Hypothalamus (tissue), 51 donors: ENCODE results near the gene RAD51B.

Experiments used
- DNase-seq, 51 donors: peaks; one replicate each; lab custom pipeline; 2025; lab: John Stamatoyannopoulos, UW

Gene RAD51B

GRCh38 chr14:68306934-68307789, 487.6 kb downstream of the RAD51B start:
- DNase-seq, result no peak

DNA sequence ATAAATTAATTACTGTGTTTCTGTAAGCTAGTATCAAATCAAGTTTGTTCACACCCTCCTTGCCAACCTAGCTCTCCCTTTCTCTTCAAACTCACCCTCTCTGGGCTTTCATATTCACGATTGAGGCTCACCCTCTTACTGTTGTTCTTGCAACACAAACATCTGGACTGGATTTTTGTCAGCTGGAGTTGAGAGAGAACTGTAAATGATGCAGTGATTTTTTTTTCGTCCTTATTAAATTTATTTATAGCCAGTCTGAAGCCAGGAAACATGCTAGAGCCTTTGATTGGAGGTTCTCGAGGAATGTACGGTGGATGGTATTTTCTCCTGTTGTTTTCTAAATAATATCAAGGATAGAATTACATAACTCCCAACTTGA, 488.2 kb downstream of the RAD51B start:
- no peak for DNase-seq

DNA sequence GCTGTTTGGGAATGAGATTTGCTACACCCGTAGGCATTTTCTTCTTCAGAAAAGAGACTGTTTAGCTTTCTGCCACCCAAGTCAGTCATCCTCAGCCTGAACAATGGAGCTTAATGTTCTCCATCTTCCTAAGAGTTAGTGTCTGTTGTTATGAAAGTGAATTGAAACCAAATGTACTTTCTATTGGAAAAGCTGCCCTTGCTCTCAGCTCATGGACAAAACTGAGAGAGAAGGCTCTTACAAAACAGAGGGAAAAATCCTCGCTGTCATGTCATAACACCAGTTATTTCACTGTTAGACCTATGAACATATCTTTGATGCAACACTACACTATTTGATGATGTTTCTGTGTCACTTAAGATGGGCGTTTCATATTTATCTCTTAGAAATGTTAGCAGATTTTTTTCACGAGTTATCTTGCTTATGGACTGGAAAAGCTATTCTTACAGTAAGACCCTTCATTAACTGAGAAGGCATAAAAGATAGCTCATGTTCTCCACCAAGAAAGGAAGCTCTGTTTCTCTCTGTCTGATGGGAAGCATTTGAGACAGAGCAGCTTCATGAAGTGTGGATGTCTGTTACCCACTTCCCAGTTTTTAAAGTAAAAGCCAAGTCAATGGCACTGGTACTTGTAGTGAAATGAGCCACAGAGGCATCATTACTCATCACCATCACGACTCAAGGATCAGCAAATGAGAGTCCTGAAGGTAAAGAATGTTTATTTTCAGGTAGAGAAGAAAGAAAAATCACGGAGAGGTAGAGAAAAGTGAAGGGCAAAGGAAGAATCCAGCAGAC, 489.3 kb downstream of the RAD51B start:
- peak in 1 of 51 donors; percentile 29 for DNase-seq

DNA sequence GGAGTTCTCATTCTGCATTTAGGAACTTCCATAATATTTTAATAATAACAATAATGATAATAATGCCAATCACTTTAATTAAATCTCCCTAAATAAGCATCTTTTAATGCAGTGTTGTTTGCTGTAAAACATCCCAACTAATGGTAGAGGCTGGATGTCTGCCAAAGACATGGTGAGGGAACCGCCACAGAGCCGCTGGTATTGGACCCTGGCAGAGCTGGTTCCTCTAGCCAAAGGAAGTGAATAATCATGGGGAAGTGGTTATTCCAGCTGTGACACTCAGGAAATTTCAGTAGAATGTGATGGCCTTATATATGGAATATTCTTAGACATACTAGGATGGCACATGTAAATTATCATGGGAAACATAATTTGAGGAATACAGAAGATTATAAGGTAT, 490.0 kb downstream of the RAD51B start:
- peak in 2 of 51 donors; percentile 13 to 14 for DNase-seq

DNA sequence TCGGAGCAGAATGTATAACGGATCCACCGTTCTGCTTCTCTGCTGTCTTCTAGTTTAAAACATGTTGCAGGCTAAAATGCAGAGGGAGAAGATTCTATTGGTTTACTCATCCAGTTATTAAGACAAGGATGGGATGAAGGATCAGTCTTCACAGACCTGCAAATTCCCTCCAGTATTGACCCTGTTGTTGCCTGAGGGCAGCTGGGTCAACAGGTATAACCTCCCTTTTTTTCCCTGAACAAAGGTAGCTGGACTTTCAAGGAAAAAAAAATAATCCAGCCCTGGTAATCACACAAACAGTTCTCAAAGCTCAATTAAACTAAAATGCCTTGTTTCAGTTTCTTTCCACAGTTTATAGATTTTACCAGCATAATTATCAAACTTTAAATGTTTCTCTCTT, 492.7 kb downstream of the RAD51B start:
- DNase-seq, result no peak

DNA sequence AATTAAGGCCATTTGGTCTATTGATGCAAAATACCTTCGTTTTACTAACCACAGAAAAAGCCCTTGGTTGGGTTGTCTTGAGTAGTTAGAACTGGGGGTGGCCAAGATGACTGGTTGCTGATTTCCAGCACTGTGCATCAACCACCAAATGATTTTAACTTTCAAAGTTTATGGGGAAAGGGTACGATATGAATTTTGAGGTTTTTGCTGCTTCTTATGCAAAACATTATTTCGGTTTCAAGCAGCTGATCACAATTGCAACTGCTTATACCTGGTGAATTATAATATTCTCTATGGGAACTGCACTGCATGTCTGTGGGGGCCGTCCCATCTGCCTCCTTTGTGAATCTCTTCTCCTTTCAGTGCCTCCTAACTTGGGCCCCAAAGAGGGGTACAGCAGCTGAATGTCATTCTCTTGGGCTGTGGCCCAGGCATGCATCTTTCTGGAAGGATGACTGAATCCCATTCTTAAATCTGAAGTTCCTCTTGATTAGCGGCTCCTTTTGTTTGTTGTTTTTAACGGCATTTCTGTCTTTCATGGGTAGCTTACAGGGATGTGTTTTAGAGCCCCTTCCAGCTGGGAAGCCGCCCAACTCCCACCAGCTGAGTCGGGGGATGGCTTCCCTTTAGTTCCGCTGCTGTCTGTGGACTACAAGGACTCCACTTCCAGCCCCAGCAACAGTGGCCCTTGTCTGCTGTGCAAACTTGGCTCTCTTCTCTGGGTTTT, 493.5 kb downstream of the RAD51B start:
- DNase-seq, result peak in 19 of 51 donors; percentile 9 to 41 (median 15)

GRCh38 chr14:68314642-68315041, 495.1 kb downstream of the RAD51B start:
- no peak for DNase-seq

- DNase-seq, result no peak
Observed at GRCh38 chr14:68315081-68315480, 495.5 kb downstream of the RAD51B start.

GRCh38 chr14:68316078-68316868, 496.7 kb downstream of the RAD51B start:
- no peak for DNase-seq

DNA sequence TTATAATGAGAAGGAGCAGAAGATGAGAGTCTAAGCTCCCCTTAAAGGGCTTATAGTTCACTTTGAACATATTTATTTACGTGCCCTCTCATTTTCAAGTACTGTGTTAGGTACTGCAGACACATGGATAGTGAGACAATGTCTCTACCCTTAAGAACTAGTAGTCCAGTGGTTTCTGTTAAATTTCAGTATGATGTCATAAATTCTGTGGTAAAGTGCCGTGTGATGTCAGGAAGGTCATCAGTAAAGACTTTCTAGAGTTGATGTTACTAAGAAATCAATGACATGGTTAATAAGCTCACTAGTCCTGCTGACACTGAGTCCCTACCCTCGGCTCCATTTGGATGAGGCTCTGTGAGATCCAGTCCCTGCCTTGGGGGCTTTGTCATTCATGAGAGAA, 497.7 kb downstream of the RAD51B start:
- no peak for DNase-seq

DNA sequence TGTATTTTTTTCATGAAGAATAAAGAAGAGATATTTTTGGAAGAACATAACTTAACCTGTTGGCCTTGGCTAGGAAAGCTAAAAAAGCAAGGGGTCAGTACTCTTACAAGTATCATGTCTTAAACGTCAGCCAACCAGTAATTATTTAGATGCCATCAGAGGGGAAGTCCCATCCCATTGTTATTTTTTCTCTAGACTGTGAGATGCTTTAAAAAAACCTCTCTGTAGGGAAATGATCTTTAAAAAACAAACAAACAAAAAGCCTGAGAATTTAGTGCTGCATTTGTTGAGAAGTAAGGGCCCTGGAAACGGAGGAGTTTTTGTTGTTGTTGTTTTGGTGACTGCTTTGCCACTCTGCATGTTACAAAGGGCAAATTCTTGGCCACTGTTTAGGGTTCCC, 499.2 kb downstream of the RAD51B start:
- no peak for DNase-seq

DNA sequence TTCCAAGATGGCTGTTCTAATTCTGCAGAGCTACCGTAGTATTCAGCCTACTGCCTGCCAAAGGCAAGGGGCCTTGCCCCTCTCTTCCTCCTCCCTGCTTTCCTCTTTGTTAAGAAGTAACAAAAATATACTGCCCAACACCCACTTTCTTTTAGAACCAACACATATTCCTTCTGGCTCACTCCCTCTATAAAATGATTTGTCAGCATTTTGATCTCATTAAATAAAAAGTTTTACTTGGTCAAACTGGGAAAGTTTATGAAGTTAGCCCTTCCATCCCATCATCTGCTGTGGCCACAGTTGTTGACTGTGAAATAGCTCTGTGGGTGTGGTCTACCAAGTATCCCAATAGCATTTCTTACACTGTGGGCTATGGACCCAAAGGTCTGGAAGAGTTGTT, 500.9 kb downstream of the RAD51B start:
- DNase-seq, result no peak

DNA sequence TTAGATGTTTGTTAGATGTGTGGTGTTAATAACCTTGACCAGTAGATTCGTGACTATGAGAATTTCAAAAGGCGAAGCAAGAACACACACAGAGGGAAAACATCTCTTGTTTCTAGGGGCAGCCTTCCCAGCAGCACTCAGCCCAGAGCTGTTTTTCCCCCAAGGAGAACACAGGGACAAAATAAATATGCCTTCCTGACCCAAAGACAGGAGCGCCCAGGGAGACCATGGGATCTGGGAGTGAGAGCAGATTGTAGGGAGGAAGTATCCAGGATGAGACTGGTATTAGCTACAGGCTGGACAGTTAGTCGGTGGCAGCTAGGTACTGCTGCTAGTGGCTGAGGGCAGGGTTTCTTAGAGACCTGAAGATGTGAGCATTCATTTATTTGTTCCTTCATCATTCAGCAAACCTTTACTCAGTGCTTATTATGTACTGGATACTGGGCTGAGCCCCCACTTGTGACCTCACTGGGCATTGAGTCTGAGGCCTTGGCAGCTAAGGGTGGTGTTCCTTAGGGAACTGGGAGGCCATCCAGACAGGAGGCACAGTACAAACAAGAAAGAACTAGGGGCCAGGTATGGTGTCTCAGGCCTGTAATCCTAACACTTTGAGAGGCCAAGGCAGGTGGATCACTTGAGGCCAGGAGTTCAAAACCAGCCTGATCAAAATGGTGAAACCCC, 503.5 kb downstream of the RAD51B start:
- peak in 16 of 51 donors; percentile 11 to 70 (median 40) for DNase-seq

DNA sequence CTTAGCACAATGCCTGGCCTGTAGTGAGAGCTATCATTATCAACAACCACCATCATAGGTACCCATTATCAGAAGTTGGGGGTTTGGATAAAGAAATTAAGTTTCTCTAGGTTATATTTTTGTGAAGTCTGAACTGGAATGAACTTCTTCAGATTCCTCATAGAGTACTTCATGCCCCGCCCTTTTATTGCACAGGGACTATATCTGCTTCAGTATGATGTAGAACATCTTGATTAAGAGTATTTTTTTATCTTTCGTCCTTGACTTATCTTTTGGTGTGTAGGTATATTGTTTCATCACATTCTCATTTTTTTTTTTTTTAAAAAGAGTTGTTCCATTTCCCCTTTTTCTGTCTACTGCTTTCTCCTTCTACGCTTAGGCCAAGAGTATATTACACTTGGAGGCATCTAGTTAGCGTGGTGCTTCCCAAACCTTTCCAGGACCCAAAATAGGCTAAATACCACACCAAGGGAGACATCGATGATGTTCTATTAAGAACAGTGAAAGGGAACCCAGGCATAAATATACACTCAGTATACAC, 505.8 kb downstream of the RAD51B start:
- DNase-seq, result no peak

DNA sequence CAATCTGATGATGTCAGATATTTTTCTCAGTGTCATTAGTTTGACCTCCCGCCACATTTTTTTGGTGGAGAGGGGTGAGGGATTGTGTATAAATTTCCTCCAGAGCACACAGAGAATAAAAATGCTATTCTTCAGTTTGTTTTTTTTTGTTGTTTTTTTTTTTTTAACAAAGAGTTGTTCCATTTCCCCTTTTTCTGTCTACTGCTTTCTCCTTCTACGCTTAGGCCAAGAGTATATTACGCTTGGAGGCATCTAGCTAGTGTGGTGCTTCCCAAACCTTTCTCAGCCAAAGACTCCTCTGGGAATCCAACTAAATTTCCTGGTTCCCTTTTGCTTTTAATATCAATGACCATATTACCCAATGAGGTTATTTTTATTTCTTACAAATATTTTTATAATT, 507.7 kb downstream of the RAD51B start:
- DNase-seq, result no peak

DNA sequence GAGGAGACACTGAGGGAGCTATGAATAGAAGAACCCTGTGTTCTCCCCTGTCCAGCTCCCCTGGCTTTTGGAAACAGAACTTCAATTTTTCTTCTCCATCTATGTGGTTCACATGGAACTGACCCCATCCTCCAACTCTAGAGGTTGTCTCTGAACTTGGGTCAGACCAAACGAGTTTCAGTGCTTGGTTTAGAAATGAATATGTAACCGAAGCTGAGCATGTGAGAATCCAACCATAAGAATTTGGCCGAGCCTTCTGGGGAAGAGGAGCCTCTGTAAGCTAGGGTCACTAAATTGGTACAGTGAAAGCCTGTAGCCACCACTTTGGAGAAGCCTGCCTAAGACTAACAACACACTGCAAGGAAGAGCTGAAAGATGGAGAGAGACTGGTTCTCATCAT, 508.9 kb downstream of the RAD51B start:
- no peak for DNase-seq

- DNase-seq, result peak in 1 of 51 donors; percentile 7
Observed at GRCh38 chr14:68331426-68331825, 511.8 kb downstream of the RAD51B start.

- no peak for DNase-seq
Observed at GRCh38 chr14:68331991-68332390, 512.4 kb downstream of the RAD51B start.

DNA sequence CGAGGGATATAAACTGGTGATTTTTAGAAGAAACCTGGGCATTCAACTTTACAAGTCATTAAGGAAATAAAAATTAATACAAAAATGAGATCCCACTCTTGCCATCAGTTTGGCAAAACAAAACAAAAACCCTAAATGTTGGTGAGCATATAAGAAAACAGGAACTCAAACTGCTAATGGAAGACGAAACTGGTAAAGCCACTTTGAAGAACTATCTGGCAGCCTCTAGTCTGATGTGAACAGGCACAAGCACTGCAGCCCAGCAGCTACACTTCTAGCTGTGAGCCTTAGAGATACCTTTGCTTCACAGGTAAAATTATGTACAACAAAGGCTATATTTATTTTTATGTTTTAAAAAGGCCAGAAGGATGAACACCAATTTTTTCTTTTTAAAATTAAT, 513.7 kb downstream of the RAD51B start:
- no peak for DNase-seq

GRCh38 chr14:68335312-68335711, 515.7 kb downstream of the RAD51B start:
- no peak for DNase-seq
